Activated CD4-positive, alpha-beta T cell treated with anti-CD3 and anti-CD28 coated beads, Interleukin-2, amount 10 ng/mL, durations not matched to agents 24 days and 14 days (primary cell): ENCODE data around the gene CACNA1A. TPM values are rescaled to one million over a fixed set of nuclear protein-coding genes. Genes with fewer than 3 reads are reported as not detected.
"Not testable (repeated sequence)": the region's sequence is repeated elsewhere in the genome, so short reads cannot be mapped to it uniquely, and the experiment has no call there.

Source experiments
- DNase-seq: peaks from one replicate; pipeline ENCODE4 v3.0.0; 2022
- H3K27ac Mint-ChIP-seq: one replicate; pipeline ENCODE4 v1.8.0; 2022; ENCODE audit warnings: mild to moderate bottlenecking, mixed read lengths
- H3K27me3 Mint-ChIP-seq: one replicate; pipeline ENCODE4 v1.8.0; 2022; ENCODE audit warnings: mixed read lengths
- H3K36me3 Mint-ChIP-seq: one replicate; pipeline ENCODE4 v1.8.0; 2022; ENCODE audit warnings: low read depth, mild to moderate bottlenecking, mixed read lengths
- H3K4me1 Mint-ChIP-seq: one replicate; pipeline ENCODE4 v1.8.0; 2021; ENCODE audit warnings: mixed read lengths
- H3K4me3 Mint-ChIP-seq: one replicate; pipeline ENCODE4 v1.8.0; 2022; ENCODE audit warnings: mild to moderate bottlenecking, moderate library complexity, mixed read lengths
- H3K9me3 Mint-ChIP-seq: one replicate; pipeline ENCODE4 v1.8.0; 2021; ENCODE audit warnings: mixed read lengths
- intact Hi-C: fragments of 100-400 bp; cut with micrococcal nuclease; formaldehyde crosslinking; loops from one replicate; pipeline ENCODE4 v1.15.1; 2023
- total RNA-seq: library from RNA; stranded (reverse); gene quantifications from 2 replicates; pipeline ENCODE4 v1.2.3, GENCODE V29; 2022

The CACNA1A gene
- total RNA-seq, 1 donor from 2014 or later: 0.28 TPM

GRCh38 chr19:13185763-13186657 lies 320.3 kb downstream of the CACNA1A start:
- intact Hi-C loops, H3K4me3 Mint-ChIP-seq, H3K27me3 Mint-ChIP-seq, DNase-seq, H3K27ac Mint-ChIP-seq, H3K9me3 Mint-ChIP-seq, H3K36me3 Mint-ChIP-seq: not testable (repeated sequence)
- peaks cover 21% of the 10 kb centered on the region for H3K4me1 Mint-ChIP-seq

- DNase-seq, H3K27ac Mint-ChIP-seq, H3K36me3 Mint-ChIP-seq, H3K9me3 Mint-ChIP-seq, intact Hi-C loops, H3K4me3 Mint-ChIP-seq, H3K27me3 Mint-ChIP-seq: not testable (repeated sequence)
- H3K4me1 Mint-ChIP-seq: peaks cover 29% of the 10 kb centered on the region
Observed at GRCh38 chr19:13184926-13185325, 321.4 kb downstream of the CACNA1A start.

- DNase-seq: no peak
- intact Hi-C loops: no loop called here
- H3K27ac Mint-ChIP-seq: peak overlapping the region; percentile 73
- H3K27me3 Mint-ChIP-seq: no peaks in the 10 kb centered on the region
- peaks cover 19% of the 10 kb centered on the region for H3K4me1 Mint-ChIP-seq
- peak overlapping the region; percentile 39 for H3K4me3 Mint-ChIP-seq
- H3K9me3 Mint-ChIP-seq: no peaks in the 10 kb centered on the region
- no peaks in the 10 kb centered on the region for H3K36me3 Mint-ChIP-seq
Observed at GRCh38 chr19:13181747-13182388, 324.4 kb downstream of the CACNA1A start.

- intact Hi-C loops, H3K27ac Mint-ChIP-seq, H3K9me3 Mint-ChIP-seq, H3K27me3 Mint-ChIP-seq, H3K4me3 Mint-ChIP-seq, H3K36me3 Mint-ChIP-seq, DNase-seq: not testable (repeated sequence)
- H3K4me1 Mint-ChIP-seq: peaks cover 18% of the 10 kb centered on the region
Observed at GRCh38 chr19:13178291-13178690, 328.0 kb downstream of the CACNA1A start.

GRCh38 chr19:13177584-13177983 lies 328.7 kb downstream of the CACNA1A start:
- intact Hi-C loops, H3K36me3 Mint-ChIP-seq: not testable (repeated sequence)

GRCh38 chr19:13176345-13176744 lies 329.9 kb downstream of the CACNA1A start:
- Mint-ChIP-seq H3K27ac (no peak overlapping the region), H3K9me3 (no peaks in the 10 kb centered on the region), H3K4me1 (peaks cover 28% of the 10 kb centered on the region), H3K27me3 (no peaks in the 10 kb centered on the region), H3K4me3 (no peak overlapping the region), H3K36me3 (peaks cover 6% of the 10 kb centered on the region)
- no peak for DNase-seq
- intact Hi-C loops: no loop called here

More at GRCh38 chr19:13177584-13177983, 328.7 kb downstream of the CACNA1A start:
- not testable (repeated sequence) for H3K27ac Mint-ChIP-seq, DNase-seq, H3K27me3 Mint-ChIP-seq, H3K9me3 Mint-ChIP-seq, H3K4me3 Mint-ChIP-seq
- peaks cover 25% of the 10 kb centered on the region for H3K4me1 Mint-ChIP-seq

GRCh38 chr19:13173139-13173737 lies 333.0 kb downstream of the CACNA1A start:
- DNase-seq: peak; percentile 57
- H3K27me3 Mint-ChIP-seq: no peaks in the 10 kb centered on the region
- H3K36me3 Mint-ChIP-seq: peaks cover 6% of the 10 kb centered on the region
- H3K4me1 Mint-ChIP-seq: peaks cover 40% of the 10 kb centered on the region
- peak overlapping the region; percentile 88 for H3K4me3 Mint-ChIP-seq
- H3K27ac Mint-ChIP-seq: peak overlapping the region; percentile 97
- intact Hi-C loops: no loop called here
- H3K9me3 Mint-ChIP-seq: no peaks in the 10 kb centered on the region

- Mint-ChIP-seq H3K36me3 (peaks cover 8% of the 10 kb centered on the region), H3K9me3 (no peaks in the 10 kb centered on the region), H3K27ac (peak overlapping the region; percentile 97), H3K4me3 (peak overlapping the region; percentile 88), H3K4me1 (peaks cover 44% of the 10 kb centered on the region), H3K27me3 (no peaks in the 10 kb centered on the region)
- peak; percentile 85 for DNase-seq
- intact Hi-C loops: no loop called here
Observed at GRCh38 chr19:13172346-13173138, 333.7 kb downstream of the CACNA1A start.

GRCh38 chr19:13171146-13171545 lies 335.1 kb downstream of the CACNA1A start:
- Mint-ChIP-seq H3K27ac (peak overlapping the region; percentile 97), H3K27me3 (no peaks in the 10 kb centered on the region), H3K9me3 (no peaks in the 10 kb centered on the region), H3K4me3 (peak overlapping the region; percentile 28), H3K4me1 (peaks cover 54% of the 10 kb centered on the region), H3K36me3 (peaks cover 8% of the 10 kb centered on the region)
- intact Hi-C loops: no loop called here
- DNase-seq: no peak

- no peaks in the 10 kb centered on the region for H3K9me3 Mint-ChIP-seq
- H3K4me3 Mint-ChIP-seq: peak overlapping the region; percentile 20
- H3K4me1 Mint-ChIP-seq: peaks cover 66% of the 10 kb centered on the region
- H3K27me3 Mint-ChIP-seq: no peaks in the 10 kb centered on the region
- intact Hi-C loops: no loop called here
- H3K36me3 Mint-ChIP-seq: peaks cover 8% of the 10 kb centered on the region
- DNase-seq: no peak
- H3K27ac Mint-ChIP-seq: peak overlapping the region; percentile 95
Observed at GRCh38 chr19:13169769-13170168, 336.5 kb downstream of the CACNA1A start.

- not testable (repeated sequence) for DNase-seq
Observed at GRCh38 chr19:13166151-13166550, 340.1 kb downstream of the CACNA1A start.

GRCh38 chr19:13165162-13165997 lies 340.9 kb downstream of the CACNA1A start:
- Mint-ChIP-seq H3K27ac (peak overlapping the region; percentile 95), H3K4me1 (peaks cover 68% of the 10 kb centered on the region), H3K27me3 (no peaks in the 10 kb centered on the region), H3K36me3 (peaks cover 3% of the 10 kb centered on the region), H3K4me3 (peak overlapping the region; percentile 89), H3K9me3 (no peaks in the 10 kb centered on the region)
- intact Hi-C loops: no loop called here
- DNase-seq: no peak

More at GRCh38 chr19:13166151-13166550, 340.1 kb downstream of the CACNA1A start:
- H3K27me3 Mint-ChIP-seq, H3K36me3 Mint-ChIP-seq, H3K9me3 Mint-ChIP-seq: not testable (repeated sequence)
- intact Hi-C loops: loop anchor here (2.0 kb wide), 2 partner anchors 13 to 29 kb away; no protein-coding TSS in a partner anchor
- peak overlapping the region; percentile 95 for H3K27ac Mint-ChIP-seq
- H3K4me1 Mint-ChIP-seq: peaks cover 68% of the 10 kb centered on the region
- peak overlapping the region; percentile 39 for H3K4me3 Mint-ChIP-seq
